Measurements from ENCODE around the gene HELQ.

The HELQ gene

GRCh38 chr4:83378419-83378818, 77.2 kb downstream of the HELQ start:
- in situ Hi-C loops (cut with HindIII; ENCODE audit: low sequenced_read_pairs) = no loop called here

- in situ Hi-C loops (cut with HindIII; ENCODE audit: low sequenced_read_pairs) = no loop called here
These were observed 82.7 kb downstream of the HELQ start for GRCh38 chr4:83372931-83373330.

GRCh38 chr4:83371936-83372335, 83.7 kb downstream of the HELQ start:
- in situ Hi-C loops (cut with HindIII; ENCODE audit: low sequenced_read_pairs) = no loop called here

- in situ Hi-C loops (cut with HindIII; ENCODE audit: low sequenced_read_pairs) = no loop called here
These were observed 84.4 kb downstream of the HELQ start for GRCh38 chr4:83371235-83371634.

GRCh38 chr4:83370640-83370906, 85.0 kb downstream of the HELQ start:
- in situ Hi-C loops (cut with HindIII; ENCODE audit: low sequenced_read_pairs) = no loop called here

GRCh38 chr4:83369831-83370639, 85.6 kb downstream of the HELQ start:
- in situ Hi-C loops (cut with HindIII; ENCODE audit: low sequenced_read_pairs) = no loop called here

- in situ Hi-C loops (cut with HindIII; ENCODE audit: low sequenced_read_pairs) = no loop called here
These were observed 91.3 kb downstream of the HELQ start for GRCh38 chr4:83364312-83364711.

- in situ Hi-C loops (cut with HindIII; ENCODE audit: low sequenced_read_pairs) = no loop called here
These were observed 92.9 kb downstream of the HELQ start for GRCh38 chr4:83362492-83363329.

- in situ Hi-C loops (cut with HindIII; ENCODE audit: low sequenced_read_pairs) = no loop called here
These were observed 94.1 kb downstream of the HELQ start for GRCh38 chr4:83361416-83362103.

GRCh38 chr4:83360018-83360417, 95.6 kb downstream of the HELQ start:
- in situ Hi-C loops (cut with HindIII; ENCODE audit: low sequenced_read_pairs) = no loop called here

- in situ Hi-C loops (cut with HindIII; ENCODE audit: low sequenced_read_pairs) = no loop called here
These were observed 97.2 kb downstream of the HELQ start for GRCh38 chr4:83358410-83358809.

Data from DLD1 (cell line).